GM21515 (cell line): Measurements from ENCODE around the gene RAPGEF5.

Experiments used
- ATAC-seq: cut with Tn5 transposase; IDR thresholded peaks from one replicate; pipeline ENCODE4 v1.9.1; 2021; ENCODE audit not compliant: unreplicated experiment

Gene RAPGEF5

DNA sequence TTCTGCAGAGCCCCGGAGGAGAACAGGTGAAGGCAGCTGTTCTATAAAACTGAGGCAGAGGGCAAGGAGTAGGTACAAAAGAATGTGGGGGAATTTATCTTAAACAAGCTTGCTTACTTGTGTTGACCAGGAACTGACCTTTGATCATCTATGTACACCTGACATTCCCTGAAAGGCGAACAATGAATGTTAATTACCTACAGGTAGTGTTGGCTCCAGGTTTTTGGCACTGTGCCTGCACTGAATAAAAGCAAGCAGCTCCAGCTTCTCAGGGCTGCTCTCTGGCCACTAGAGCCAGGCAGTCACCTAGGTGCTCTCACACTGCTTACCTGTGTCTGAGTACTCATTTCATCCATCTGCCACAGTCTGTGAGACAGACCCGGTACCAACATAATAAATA lies 87.0 kb downstream of the RAPGEF5 start:
- ATAC-seq = no peak

DNA sequence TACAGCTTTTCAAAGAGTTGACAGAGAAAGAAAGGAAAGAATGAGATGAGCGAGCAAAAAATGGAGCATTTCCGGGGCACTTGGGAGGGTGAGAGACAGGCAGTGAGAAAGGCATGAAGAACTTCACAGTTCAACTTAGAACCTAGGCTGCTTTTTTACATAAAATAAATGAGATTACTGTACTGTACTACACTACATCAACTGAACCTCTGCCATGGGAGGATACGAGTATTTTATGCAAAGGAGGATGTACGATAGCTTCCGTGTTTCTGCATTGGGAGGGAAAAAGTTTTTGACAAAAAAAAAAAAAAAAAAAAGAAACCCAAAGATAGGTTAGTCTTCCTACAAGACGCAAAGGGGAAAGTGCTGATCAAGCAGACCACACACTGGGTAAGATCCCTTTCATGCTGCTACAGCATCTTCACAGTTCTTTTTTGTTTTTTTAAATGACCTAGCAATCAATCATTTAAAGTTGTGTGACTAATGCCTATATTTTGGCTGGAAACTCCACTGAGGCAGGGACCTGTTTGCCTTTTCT lies 88.0 kb downstream of the RAPGEF5 start:
- no peak for ATAC-seq

DNA sequence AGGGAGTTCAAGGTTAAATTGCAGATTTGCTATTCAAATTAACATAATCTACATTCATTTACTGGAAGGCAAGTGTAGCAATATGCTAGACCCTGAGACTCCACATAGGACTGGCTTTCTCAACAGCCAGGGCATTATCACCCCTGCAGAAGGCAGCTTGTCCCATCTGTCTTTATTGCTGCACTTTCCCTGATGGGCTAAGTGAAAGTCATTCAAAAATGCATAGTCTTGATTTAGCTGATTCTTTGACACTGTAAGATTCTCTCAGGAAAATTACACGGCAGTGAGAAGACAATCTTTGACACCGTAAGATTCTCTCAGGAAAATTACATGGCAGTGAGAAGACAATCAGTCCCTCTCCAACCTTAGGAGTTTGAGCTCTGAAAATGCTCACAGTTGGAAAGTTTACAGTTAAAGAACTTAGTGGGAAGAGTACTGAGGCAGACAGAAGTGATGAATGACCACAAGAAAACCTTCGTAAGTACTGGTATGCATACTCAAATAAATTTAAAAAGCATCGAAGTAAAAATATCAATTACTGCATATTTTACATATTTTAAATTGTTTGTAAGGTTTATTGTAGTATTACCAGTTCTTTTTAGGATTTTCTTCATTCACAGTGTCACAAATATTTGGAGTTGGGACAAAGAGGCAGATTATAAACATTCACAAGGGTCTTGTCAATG lies 88.9 kb downstream of the RAPGEF5 start:
- ATAC-seq = no peak

DNA sequence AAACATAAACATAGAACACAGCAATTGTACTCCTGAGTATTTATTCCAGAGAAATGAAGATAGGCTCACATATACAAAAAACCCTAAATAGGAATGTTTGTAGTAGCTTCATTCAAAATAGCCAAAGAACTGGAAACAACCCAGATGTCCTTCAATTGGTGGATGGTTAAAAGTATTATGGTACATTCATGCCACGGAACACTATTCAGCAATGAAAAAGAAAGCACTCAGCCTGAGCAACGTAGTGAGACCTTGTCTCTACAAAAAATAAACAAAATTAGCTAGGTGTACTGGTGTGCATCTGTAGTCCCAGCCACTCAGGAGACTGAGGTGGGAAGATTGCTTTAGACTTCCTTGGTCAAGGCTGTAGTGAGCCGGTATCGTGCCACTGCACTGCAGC lies 94.4 kb downstream of the RAPGEF5 start:
- ATAC-seq = no peak

DNA sequence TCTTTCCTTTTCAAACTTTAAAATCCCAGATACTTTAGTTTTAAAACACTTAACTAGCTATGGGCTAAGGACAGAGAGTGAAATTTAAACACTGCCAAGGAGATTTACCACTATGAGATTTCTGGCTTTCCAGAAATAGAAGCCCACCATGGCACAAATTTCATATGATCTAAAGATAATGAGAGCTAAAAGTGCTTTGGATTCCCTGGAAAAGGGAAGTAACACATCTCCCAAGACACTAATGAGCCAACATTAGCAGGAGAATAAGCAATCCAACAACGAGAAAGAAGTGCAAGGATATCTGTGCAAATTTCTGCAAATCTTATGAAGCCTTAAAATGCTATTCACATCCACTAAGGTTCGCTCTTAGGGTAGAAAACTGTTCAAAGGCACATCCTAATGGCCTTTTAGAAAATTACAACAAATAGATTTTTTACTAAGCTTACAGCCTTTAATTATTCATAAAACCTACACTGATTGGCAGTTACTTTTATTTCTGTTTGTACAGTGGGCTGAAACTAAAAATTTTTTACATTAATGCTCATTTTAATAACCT lies 100.3 kb downstream of the RAPGEF5 start:
- no peak for ATAC-seq

GRCh38 chr7:22255834-22256233 lies 101.1 kb downstream of the RAPGEF5 start:
- ATAC-seq = no peak

GRCh38 chr7:22255342-22255741 lies 101.6 kb downstream of the RAPGEF5 start:
- ATAC-seq = no peak

DNA sequence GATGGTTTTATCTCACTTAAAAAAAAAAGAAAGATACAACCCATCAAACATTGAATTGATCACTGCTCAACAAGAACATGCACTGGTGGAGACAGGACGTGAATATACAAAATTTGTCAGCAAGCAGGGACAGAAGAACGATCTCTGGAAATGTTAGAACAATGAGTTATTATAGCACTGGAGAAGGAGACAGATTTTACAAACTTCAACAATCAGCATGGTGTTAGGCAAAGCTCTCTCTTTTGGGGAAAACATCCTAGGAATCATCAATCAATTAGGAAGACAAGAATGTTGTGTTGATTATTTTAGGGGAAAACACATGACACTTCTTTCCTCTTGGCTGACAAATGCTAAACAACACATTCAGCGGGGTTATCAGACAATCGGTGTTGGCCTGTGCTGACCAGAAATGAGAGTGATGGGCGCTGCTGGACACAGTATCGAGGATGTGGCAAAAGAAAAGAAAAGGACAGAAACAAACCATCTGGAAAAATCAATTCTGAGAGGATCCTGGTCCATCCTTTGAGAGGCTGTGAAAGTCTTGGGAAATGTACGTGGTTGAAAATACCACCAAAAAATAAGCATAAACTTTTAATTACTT lies 103.9 kb downstream of the RAPGEF5 start:
- ATAC-seq = no peak

DNA sequence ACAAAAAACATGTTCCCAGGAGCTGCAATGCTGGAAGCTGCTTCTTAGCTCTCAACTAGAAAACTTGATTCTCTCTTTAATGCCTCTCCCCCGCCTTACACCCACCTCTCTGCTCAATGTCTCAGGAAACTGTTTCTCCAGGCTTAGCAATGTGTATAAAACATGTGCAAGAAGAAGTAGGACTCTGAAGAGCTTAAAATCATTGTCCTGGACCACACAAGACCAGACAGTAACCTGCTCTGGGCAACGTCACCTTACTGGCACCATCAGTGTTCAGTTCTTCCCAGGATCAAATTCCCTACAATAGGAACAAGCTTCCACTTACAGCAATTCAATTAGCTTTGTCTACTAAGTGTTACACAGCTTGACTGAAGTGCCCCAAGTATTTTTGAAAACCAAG lies 104.9 kb downstream of the RAPGEF5 start:
- no peak for ATAC-seq

DNA sequence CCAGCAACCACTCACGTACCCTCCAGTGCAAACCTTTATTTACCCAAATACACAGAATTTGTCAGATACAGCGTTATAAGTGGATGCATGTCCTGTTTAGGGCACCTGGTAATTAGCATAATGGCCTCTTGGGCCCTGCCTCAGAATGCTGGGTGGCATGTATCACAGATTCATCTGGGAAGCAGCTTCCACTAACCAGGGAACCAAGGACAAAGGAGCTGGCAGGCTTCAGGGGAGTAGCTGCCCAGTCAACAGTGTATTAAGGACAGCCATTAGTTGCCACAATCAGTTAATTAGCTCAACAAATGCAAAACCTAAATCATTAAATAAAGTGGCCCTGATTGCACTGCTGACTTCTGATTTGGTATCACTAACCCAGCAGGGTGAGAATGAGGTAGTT lies 105.7 kb downstream of the RAPGEF5 start:
- ATAC-seq = no peak

GRCh38 chr7:22250390-22250789 lies 106.6 kb downstream of the RAPGEF5 start:
- no peak for ATAC-seq

DNA sequence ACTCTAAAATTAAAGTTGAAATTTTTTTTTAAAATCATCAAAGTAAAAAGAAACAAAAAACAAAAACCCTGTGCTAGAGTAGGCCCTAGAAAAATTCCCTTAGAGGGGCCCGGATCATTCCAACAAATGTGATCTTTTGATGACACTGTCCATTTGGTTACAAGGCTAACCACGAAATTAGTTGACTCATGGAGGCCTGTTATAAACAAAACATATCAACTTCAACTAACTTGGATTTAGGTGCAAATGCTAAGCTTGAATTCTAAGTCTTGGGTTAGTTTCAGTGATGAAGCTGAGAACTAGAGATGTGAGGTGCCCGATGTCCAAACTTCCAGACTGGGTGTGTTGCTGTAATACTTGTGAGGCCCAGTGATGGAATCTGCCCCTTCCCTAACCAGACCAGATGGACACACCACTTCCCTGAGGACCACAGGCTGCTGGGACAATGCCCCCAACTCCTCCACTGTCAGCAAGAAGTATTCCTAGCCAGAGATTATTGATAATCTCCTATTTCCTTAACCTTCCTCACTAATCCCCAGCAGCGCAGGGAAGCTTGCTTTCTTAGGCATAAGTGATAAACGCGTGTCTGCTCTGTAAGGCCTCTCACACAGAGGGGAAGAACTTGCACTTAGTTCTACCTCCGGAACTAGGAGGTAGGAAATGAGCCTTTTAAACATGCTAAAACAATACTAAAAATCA lies 108.7 kb downstream of the RAPGEF5 start:
- no peak for ATAC-seq

DNA sequence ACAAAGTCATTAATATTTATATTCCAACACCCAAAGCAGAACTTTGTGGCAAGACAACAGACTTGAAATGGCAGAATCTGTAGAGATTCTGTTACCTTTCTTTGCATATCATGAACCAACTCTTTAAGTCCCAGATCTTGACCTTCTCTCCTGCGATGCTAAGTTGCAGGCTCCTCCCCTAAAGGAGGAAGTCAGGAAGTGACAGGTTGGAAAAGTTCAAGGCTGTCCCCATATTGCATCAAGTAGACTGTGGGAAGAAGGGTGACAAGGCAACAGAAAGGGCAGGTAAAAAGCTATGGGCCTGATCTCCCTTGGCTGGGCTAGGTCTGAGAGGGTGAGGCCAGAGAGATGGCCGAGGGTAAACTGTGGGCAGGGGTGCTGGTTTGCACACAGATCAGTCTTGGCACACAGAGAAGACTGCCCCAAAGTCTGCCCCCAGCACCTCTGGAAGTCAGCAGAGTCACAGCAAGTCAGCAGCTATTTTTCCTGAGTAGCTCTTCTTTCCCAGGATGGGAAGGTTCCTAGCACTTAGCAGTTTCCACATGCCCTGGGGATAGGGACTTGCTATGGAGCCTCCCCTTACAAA lies 115.1 kb downstream of the RAPGEF5 start:
- no peak for ATAC-seq

- no peak for ATAC-seq
Measured at GRCh38 chr7:22240904-22241571, 115.9 kb downstream of the RAPGEF5 start.

- ATAC-seq = no peak
Measured at GRCh38 chr7:22238354-22239311, 118.3 kb downstream of the RAPGEF5 start.

DNA sequence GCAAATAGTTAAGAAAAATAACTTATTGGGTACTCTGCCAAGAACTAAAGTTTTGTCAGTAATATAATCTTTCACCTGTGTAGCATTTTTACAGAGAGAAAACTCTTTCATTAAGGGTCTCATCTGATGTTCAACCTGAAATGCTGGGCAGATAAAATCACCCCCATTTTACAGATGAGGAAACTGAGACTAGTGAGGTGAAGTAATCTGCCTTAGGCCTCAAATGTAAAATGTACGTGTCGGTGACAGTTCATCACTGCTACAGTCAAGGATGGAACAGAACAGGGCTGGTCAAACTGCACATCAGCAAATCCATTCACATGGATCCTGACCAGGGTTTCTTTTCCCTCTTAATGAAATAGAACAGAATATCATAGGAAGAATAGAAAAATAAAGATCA lies 121.8 kb downstream of the RAPGEF5 start:
- ATAC-seq = no peak

- no peak for ATAC-seq
Measured at GRCh38 chr7:22234227-22234626, 122.7 kb downstream of the RAPGEF5 start.

DNA sequence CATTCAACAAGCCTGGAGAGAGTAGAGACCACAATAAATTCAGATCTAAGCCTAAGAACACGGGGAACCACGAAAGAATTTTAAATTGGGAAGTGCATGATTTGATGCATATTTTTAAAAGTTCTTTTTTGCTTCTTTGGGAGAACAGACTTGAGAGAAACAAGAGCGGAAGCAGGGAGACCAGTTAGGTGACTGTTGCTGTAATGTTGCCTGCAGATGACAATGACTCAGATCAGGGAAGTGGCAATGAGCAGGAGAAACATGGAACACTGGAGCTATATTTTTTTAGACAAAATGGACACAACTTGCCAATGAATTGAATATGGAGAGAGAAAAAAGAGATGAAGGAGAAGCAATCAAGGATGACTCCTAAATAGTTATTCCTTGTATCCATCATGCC lies 125.1 kb downstream of the RAPGEF5 start:
- no peak for ATAC-seq

GRCh38 chr7:22231141-22231540 lies 125.8 kb downstream of the RAPGEF5 start:
- no peak for ATAC-seq

DNA sequence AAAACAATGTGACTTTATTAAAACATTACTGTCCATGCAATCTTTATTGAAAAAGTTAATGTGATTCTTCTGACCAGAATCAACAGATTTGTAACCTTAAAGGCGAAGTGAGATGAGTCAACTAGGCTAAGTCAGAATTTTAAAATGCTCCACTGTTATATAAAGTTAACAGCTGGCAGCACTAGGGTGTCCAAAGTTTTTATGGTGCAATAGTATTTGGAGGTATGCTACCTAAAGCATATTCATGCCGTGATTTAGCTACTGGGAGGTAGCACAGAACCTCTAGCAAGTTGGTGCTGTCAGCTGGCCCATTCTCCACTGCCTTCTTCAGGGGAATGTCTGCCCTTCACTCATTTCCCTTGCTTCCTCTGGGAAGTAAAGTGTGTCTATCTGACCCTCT lies 126.7 kb downstream of the RAPGEF5 start:
- no peak for ATAC-seq
